Fibroblast of skin of left quadriceps (primary cell): Measurements from ENCODE around the gene SLC52A3.
"Not testable (repeated sequence)": the region's sequence is repeated elsewhere in the genome, so short reads cannot be mapped to it uniquely, and the experiment has no call there.

Source experiments
- DNase-seq, 2 experiments: peaks; one replicate each; pipeline ENCODE4 v3.0.0-alpha.2; 2013; ENCODE audit warnings: low read depth in 2 of 2

SLC52A3 gene

DNA sequence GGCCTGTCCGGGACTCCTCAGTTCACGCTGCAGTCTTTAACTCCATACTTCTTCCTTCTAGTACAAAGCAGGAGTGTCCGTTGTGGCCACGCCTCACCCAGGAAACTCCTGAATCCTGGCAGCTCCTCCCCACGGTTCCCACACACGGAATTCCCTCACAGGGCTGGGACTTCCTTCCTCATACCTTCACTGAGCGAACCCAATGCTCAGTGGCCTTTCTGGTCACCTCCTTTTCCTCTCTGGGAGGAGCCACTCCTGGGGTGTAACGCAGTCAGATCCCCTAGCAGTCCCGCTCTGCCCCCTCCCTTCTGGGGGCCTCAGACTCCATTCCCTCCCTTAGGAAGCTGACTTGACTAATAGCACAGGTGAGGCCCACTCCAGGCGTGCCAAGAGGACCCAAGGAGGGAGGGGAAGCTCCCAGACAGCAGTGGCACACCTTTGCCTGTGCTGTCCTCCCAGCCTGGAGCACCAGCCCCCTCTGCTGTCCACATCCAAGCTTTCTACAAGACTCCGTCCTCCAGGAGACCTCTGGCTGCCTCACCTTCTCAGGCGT is at the start of gene SLC52A3:
Gene SLC52A3, minus strand, starts transcription at position 75 of the 553 bp plus-strand sequence. CDS start 2,726 bp downstream, outside the sequence.
- DNase-seq: no peak

DNA sequence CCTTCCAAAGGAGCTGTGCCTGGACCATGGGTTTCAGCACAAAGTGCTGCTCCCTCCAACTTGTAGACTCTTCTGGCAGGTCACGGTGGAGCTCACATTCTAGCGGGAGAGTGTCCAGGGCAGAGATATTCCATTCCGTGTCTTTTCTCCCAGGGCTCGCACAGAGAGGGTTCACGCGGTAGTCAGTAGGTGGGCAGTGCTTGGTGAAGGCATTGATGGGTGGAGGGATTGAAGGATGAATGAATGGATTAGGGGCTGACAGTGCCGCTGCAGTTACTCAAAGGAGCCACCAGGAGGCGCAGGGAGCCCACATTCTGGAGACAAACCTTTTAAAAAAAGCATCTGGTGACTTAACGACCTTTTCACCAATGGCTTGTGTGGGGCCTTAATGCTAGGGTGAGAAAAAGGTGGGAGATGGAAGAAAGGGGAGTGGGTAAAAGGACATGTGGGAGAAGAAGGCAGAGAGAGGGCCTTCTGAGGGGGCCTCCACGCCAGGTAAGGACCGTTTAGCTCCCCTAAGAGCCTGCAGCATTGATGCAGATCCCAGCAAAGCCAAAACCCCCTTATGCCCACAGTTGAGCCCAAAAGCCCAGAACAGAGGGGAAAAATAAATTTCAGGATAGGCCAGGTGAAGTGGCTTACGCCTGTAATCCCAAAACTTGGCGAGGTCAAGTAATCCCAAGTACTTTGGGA is 47.8 kb upstream of the SLC52A3 start:
- no peak for DNase-seq

DNA sequence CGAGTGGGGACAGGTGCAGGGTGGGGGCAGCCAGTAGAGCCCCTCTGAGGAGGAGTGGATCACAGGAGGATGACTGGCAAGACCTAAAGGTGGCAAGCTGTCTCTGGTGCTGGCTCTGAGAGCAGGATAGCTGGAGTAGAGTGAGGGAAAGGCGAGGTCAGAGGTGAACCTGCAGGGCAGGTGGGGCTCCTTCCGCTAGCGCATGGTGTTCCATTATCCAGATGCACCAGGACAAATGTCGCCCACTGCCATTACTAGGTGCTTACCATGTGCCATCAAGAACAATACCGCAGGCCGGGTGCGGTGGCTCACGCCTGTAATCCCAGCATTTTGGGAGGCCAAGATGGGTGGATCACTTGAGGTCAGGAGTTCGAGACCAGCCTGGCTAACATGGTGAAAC is 46.9 kb upstream of the SLC52A3 start:
- DNase-seq: no peak

DNA sequence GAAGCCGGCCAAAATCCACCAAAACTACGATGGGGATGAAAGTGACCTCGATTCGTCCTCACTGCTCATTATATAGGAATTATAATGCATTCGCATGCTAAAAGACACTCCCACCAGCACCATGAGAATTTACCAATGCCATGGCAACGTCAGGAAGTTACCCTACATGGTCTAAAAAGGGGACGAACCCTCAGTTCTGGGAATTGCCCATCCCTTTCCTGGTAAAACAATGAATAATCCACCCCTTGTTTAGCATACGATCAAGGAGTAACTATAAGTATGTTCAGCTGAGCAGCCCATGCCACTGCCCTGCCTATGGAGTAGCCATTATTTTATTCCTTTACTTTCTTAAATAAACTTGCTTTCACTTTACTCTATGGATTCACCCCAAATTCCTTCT is 45.1 kb upstream of the SLC52A3 start:
- DNase-seq: no peak

DNA sequence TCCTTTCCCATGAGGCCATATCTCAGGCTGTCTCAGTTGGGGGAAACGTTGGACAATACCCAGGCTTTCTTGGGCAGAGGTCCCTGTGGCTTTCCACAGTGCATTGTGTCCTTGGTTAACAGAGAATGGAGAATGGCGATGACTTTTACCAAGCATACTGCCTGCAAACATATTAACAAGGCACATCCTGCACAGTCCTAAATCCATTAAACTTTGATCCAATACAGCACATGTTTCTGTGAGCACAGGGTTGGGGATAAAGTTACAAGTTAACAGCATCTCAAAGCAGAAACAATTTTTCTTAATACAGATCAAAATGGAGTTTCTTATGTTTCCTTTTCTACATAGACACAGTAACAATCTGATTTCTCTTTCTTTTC is 44.1 kb upstream of the SLC52A3 start:
- DNase-seq: not testable (repeated sequence)

DNA sequence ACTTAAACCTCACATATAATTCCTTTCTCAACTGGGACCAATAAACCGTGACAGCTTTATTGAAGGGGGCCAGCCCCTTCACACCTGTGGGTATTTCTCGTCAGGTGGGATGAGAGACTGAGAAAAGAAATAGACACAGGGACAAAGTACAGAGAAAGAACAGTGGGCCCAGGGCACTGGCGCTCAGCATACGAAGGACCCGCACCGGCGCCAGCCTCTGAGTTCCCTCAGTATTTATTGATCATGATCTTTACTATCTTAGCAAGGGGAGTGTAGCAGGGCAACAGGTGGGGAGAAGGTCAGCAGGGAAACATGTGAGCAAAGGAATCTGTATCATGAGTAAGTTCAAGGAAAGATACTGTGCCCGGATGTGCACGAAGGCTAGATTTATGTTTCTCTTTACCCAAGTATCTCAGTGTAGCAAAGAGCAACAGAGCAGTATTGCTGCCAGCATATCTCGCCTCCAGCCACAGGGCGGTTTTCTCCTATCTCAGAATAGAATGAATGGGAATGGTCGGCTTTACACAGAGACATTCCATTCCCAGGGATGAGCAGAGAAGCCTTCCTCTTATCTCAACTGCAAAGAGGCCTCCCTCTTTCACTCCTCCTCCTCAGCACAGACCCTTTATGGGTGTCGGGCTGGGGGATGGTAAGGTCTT is 43.6 kb upstream of the SLC52A3 start:
- not testable (repeated sequence) for DNase-seq

DNA sequence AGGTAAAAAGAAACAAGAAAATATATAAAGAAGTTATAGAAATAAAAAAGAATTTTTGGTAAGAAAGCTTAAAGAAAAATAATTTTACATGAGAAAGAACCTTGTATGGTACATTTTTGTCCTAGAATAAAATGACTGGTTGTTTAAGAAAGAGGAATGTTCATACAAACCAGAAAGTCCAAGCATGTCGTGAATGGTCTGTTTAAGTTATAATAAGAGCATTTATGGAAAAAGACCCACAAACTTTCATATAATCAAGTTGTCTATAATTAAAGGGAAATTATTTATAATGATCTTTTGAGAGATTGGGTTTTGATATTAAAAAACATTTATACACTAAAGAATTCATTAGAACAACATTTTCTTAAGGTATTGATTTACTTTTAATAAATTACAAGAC is 37.4 kb upstream of the SLC52A3 start:
- DNase-seq: no peak

DNA sequence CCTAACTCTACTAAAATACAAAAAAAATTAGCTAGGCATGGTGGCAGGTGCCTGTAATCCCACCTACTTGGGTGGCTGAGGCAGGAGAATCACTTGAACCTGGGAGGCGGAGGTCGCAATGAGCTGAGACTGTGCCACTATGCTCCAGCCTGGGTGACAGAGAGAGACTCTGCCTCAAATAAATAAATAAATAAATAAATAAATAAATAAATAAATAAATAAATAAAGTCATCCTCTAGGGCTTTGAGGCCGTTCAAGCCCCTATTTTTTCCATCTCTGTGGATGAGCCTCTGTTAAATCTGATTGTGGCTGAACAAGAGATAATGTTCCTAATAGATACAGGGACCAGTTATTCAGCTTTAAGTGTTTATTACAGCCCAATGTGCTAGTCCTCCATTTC is 33.4 kb upstream of the SLC52A3 start:
- no peak for DNase-seq

DNA sequence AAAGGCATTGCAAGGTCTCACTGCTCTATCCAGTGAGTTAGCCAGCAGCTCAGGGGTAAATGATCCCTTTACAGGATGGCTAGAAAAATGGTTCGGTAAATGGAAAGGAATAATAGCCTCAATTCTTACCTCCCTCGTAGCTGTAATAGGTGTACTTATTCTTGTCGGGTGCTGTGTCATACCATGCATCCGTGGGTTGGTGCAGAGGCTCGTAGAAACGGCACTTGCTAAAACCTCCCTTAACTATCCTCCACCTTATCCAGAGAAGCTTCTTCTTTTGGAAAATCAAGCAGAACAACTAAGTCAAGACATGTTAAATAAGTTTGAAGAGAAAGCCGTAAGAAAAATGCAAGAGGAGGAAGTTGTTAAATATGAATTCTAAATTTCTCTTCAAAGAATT is 31.7 kb upstream of the SLC52A3 start:
- DNase-seq: not testable (repeated sequence)

DNA sequence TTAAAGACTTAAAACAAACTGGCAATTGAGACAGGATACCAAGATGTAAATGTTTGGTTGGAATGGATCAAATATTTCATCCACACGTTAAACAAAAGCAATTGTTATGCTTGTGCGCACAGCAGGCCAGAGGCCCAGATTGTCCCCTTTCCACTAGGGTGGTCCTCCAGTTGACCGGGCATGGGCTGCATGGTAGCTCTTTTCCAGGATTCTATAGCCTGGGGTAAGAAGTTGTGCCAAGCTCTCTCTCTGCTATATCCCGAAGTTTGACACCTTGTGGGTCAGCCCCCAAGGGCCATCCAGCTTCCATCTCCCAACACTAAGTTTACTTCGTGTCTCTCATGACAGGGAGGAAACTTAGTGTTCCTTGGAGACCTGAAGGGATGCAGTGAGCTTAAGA is 30.4 kb upstream of the SLC52A3 start:
- not testable (repeated sequence) for DNase-seq

DNA sequence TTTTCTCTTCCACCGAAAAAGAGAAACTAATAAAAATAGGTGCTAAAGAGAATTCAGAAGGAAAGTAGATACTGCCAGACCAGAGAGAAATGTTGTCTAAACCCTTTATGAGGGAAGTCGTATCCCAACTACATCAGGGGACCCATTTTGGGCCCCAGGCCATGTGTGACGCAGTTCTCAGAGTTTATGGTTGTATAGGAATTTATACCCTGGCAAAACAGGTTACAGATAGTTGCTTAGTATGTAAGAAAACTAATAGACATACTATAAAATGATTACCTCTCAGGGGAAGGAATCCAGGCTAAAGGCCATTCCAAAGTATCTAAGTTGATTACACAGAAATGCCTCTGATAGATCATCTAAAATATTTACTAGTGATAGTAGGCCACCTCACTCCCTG is 28.6 kb upstream of the SLC52A3 start:
- DNase-seq: no peak

DNA sequence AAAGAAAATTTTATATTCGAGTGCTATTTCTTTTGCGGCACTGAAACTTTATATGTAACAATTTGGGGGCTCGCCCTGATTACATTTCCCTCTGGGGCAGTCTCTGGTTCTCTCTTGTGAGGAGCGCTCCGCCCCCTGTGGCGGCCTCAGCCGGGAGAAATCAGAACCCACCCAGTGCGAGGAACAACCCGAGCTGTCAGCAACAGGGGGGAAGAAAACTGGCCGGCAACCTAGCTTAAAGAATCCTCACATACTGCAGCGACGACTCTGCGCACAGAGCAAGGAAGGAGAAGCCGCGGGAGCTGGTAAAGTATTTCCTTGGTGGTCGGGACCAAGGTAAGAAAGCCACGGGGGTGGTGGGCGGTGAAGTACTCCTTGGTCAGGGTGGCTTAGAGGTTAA is 23.9 kb upstream of the SLC52A3 start:
- no peak for DNase-seq

DNA sequence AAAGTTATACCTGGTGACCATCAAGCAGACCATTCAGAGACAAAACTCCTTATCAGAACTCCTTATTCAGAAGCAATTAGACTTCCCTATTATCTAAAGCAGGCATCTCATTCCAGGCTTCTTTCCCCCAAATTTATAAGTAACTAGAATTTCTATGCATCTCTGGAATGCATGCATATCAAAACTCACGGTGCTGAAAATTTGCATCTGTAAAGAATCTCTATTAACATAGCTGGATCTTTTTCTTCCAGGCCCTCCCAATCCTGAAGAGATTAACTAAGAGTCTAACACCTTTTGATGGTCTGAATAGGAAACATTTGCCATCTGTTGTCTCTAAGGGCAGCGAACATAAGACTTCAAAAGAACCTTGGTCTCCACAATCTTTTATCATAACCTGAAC is 22.8 kb upstream of the SLC52A3 start:
- DNase-seq: no peak

DNA sequence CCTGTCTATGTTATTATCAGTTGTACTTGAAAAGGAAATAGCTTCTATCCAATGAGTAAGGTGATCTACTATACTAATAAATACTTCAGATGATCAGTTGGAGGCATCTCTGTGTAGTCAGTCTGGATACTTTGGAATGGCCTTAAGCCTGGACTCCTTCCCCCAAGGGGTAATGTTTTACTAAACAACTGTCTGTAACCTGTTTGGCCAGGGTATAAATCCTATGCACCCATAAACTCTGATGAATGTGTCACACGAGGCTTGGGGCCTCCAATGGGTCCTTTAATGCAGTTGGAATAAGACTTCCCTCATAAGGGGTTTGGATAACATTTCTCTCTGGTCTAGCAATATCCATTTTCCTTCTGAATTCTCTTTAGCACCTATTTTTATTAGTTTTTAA is 19.5 kb upstream of the SLC52A3 start:
- DNase-seq: no peak

DNA sequence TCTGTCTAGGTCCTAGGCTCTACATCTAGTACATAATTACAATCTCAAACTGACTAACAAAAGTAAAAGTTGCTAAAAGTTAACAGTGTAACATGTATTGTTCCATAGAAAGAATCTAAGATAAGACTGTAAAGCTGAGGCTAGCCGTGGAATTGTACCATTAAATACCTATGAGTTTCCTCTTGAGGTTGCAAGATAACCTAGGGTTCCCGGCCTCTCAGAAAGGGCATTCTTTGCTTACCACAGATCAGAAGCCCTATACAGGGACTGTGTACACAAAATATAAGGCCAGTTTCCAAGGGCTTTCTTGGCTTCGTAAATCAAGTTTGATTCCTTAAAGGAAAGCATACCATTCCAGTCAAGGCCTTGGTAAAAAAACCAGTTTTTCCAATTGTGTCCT is 11.5 kb upstream of the SLC52A3 start:
- DNase-seq: no peak

DNA sequence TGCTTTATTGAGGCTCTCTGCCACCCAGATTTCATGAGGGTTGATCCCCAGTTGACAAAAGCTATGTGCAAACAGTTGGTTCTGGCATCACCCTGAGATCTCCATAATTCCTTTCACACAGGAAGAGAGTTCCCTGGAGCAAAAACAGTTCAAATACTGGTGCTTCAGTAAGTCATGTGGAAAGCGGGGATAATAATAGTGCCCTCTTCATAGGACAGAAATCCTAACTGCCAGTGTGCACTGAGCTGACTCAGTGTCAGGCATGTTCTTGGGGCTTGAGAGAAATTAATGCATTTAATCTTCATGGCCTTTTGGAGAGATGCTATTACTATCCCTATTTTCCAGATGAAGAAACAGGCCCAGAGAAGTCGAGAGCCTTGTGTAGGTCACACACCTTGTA is 7.9 kb upstream of the SLC52A3 start:
- no peak for DNase-seq

DNA sequence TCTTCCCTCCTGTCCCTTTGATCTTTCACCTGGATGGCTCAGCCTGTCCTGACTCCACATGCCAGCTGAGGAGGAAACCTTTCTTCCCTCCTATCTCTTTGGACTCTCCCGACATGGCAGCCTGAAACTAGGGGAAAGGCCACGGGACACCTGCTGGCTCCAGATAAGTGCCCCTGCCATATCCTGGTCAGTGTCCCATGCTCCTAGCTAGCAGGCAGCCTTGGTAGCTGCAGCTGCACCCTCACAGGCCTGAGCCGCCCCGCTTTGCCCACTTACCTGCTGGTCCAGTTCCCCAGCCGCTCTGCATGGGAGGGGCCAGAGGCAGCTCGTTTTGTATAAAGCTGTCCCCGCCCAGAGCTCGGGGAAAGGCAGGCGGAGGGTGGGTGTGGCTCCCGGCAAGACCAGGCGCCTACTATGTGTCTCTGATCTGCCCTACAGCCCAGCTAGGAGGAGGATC is 7.4 kb upstream of the SLC52A3 start:
- no peak for DNase-seq

DNA sequence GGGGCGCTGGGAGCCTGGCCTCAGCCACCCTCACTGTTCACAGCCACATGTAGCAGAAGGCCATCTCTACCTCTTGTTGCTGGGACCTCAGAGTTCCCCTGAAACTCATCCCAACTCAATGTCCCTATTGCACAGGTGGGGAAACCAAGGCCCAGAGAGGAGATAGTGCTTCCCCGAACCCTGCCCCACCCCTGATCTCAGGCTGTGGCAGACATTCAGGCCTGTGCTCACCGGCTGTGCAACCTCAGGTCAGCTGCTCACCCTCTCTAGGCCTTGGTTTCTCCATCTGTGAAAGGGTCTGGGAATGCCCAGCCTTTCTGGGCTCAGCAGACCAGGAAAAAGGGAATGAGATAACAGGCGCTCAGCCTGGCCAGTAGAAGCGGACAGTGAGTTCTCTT is 6.4 kb upstream of the SLC52A3 start:
- DNase-seq: no peak

DNA sequence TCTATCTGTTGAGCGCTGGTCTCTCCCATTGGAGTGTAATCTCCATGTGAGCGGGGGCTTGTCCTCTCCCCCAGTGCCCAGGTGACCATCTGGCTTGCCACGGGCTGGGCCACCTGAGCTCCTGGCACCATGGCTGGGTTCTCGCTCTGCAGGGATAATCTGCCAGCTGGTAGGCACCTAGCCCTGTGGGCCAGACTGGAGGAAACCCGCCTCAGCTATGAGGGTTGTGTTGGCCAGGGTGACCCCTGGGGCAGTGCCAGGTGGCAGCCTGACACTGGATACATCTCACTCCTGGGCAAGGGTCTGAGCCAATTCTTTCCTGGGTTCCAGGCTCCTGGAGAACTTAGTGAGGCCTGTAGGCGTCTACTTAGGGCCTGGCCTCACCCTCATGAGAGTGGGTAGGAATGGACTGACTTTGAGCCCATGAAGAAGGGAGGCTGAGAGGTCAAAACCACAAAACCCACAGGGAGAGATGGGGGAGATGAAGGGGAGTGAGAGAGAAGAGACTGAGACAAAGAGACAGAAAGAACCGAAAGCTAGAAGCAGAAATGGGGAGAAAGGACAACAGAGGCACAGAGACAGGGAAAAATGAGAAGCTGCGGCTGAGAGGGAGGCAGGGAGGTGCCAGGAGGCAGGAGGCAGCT is 5.8 kb upstream of the SLC52A3 start:
- DNase-seq: no peak

DNA sequence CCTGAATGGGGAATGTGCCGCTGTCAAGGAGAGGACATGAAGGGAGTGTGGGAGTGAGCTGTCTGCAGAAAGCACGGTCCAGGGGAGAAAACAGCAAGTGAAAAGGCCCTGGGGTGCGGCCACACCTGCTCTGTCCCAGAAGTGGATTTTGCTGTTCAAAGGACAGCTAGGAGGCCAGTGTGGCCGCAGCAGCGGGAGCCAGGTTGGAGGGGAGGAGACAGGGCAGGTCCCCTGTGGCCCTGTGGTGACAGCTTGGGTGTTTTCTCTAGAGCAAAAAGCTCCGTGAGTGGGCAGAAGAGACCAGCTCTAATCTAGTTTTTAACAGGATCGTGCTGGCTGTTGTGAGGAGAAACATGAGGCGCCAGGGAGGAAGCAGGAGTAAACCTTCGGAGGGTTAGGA is 4.5 kb upstream of the SLC52A3 start:
- no peak for DNase-seq

DNA sequence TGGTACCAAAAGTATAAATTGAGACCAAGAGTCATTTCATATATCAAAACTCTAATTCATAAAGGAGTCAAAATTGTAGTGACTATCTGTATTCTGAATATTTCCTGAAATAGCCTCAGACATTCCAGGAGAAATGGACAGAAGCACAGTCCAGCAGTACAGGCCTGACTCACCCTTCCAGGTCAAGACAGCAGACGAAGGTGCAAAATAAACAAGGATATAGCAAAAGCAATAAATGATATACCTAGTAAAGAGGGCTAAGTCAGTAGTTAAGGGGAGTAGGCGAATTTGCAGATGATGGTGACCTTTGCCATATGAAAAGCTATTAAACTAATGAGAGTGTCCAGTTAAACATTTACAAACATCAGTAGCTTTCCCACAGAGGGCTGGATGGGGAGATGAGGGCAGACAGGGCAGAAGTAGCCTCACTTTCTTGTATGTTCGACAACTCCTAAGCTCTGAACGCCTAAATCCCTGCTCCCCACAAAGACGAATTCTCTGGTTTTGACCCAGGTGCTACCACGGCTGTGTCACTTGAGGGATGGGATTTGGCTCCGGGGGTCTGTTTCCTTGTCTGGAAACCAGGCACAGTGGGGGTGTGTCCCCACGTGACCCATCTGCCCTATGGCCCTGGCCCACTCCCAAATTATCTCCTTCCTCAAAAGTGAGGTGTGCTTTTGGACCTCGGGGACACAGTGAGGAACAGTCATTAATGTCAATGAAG is 3.6 kb upstream of the SLC52A3 start:
- DNase-seq: no peak

DNA sequence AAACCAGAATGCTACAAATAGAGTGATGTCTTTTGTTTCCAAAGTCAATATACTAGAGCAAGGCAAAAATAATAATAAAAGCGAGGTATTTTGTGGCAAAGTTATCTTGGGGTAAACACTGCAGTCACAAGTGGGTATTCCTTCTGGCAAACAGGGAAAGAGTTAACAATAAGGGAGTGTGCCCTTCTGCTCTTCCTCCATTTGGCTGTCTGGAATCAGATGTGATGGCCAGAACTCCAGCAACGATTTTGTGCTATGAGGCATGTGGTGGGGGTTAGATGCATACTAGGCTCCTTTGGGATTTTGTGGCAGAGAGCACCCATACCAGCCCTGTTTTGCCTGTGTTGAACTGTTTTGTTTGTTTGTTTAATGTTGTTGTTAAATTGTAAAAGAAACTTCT is 2.4 kb upstream of the SLC52A3 start:
- DNase-seq: no peak
